Uterus (tissue), 4 donors: ENCODE measurements around the gene XXYLT1. TPM values are rescaled to one million over a fixed set of nuclear protein-coding genes. Genes with fewer than 3 reads are reported as not detected.
A peak's percentile ranks its signal among the peaks of the same experiment; 100 is the strongest.

Source experiments
- DNase-seq, 2 donors: peaks; one replicate each; pipeline ENCODE4 v3.0.0-alpha.2; 2019 to 2020
- H3K27ac ChIP-seq, 2 donors: fragments of 200-600 bp; sonication (generic); 1 replicate in 1 of 2; 2 replicates in 1 of 2; pipeline ENCODE4 v1.5.1; 2016 to 2018
- H3K27me3 ChIP-seq, 2 donors: fragments of 200-600 bp; sonication (generic); one replicate each; pipeline ENCODE4 v1.5.1; 2018 to 2019; ENCODE audit warnings: control low read depth in 1 of 2
- H3K36me3 ChIP-seq, 2 donors: fragments of 200-600 bp; sonication (generic); one replicate each; pipeline ENCODE4 v1.5.1; 2019; ENCODE audit warnings: control low read depth in 1 of 2
- H3K4me1 ChIP-seq, 2 donors: fragments of 200-600 bp; sonication (generic); one replicate each; pipeline ENCODE4 v1.5.1; 2018 to 2019; ENCODE audit warnings: control low read depth in 1 of 2
- H3K4me3 ChIP-seq, 2 donors: fragments of 200-600 bp; sonication (generic); 1 replicate in 1 of 2; 2 replicates in 1 of 2; pipeline ENCODE4 v1.5.1; 2018 to 2019; ENCODE audit warnings: mild to moderate bottlenecking in 1 of 2
- H3K9me3 ChIP-seq, 2 donors: fragments of 200-600 bp; sonication (generic); one replicate each; pipeline ENCODE4 v1.5.1; 2019; ENCODE audit warnings: control low read depth in 1 of 2
- CTCF ChIP-seq, 4 experiments: fragments of 200-600 bp in 2 of 4; fragments of 450-650 bp in 2 of 4; sonication (generic) in 2 of 4; IDR thresholded peaks; one replicate each; pipeline ENCODE4 v1.5.1; 2016 to 2019; ENCODE audit warnings: antibody characterized with exemption in 4 of 4, mild to moderate bottlenecking in 2 of 4, moderate library complexity in 1 of 4
- POLR2A ChIP-seq, 2 donors: fragments of 450-650 bp; IDR thresholded peaks; one replicate each; pipeline ENCODE4 v1.6.1; 2016; ENCODE audit warnings: antibody characterized with exemption in 2 of 2, mild to moderate bottlenecking in 1 of 2, moderate library complexity in 1 of 2
- intact Hi-C: fragments of 100-400 bp; cut with DNase I; formaldehyde crosslinking; loops from one replicate; pipeline ENCODE4 v1.15.1; 2023; ENCODE audit warnings: low total_unique reads
- total RNA-seq, 4 donors: library from RNA; depleted of rRNA in 3 of 4; stranded (reverse); fragments of >200 nt in 3 of 4; gene quantifications; one replicate each; pipeline versions ENCODE4 v1.1.0 to v1.2.4, GENCODE V29; 2014 to 2023
- donor health status: DM: yes; HTN: yes; CAD: no.

The XXYLT1 gene
- total RNA-seq, 4 donors from 2014 or later = 10.6 to 52.5 (median 23.8) TPM

- H3K36me3 ChIP-seq = no peaks in the 10 kb centered on the region
- no peaks in the 10 kb centered on the region for H3K9me3 ChIP-seq
- H3K27ac ChIP-seq = peak overlapping the region; percentile 93 to 95
- DNase-seq = peak; percentile 58 to 66
- H3K27me3 ChIP-seq = no peaks in the 10 kb centered on the region
- intact Hi-C loops = no loop called here
- TF ChIP-seq POLR2A (IDR thresholded peaks at IDR 0.05) = no peak
- H3K4me3 ChIP-seq = peak overlapping the region in 1 of 2 donors; percentile 6
- peaks cover 10 to 20% of the 10 kb centered on the region in 2 donors for H3K4me1 ChIP-seq
Observed at GRCh38 chr3:195209847-195210265, 61.1 kb downstream of the XXYLT1 start.

GRCh38 chr3:195209083-195209846 lies 61.7 kb downstream of the XXYLT1 start:
- peak; percentile 28 to 43 for DNase-seq
- Histone ChIP-seq H3K27me3 (no peaks in the 10 kb centered on the region), H3K4me1 (peaks cover 10 to 20% of the 10 kb centered on the region in 2 donors), H3K36me3 (no peaks in the 10 kb centered on the region), H3K27ac (peak overlapping the region; percentile 93 to 95), H3K4me3 (no peak overlapping the region), H3K9me3 (no peaks in the 10 kb centered on the region)
- intact Hi-C loops = no loop called here
- TF ChIP-seq POLR2A (IDR thresholded peaks at IDR 0.05) (no peak), CTCF (IDR thresholded peaks at IDR 0.05) (no peak)

GRCh38 chr3:195208631-195209030 lies 62.3 kb downstream of the XXYLT1 start:
- H3K9me3 ChIP-seq = no peaks in the 10 kb centered on the region
- no peak overlapping the region for H3K4me3 ChIP-seq
- intact Hi-C loops = no loop called here
- peaks cover 10 to 20% of the 10 kb centered on the region in 2 donors for H3K4me1 ChIP-seq
- H3K27ac ChIP-seq = peak overlapping the region; percentile 93 to 95
- H3K27me3 ChIP-seq = no peaks in the 10 kb centered on the region
- TF ChIP-seq CTCF (IDR thresholded peaks at IDR 0.05) (no peak), POLR2A (IDR thresholded peaks at IDR 0.05) (no peak)
- peak; percentile 11 to 15 for DNase-seq
- no peaks in the 10 kb centered on the region for H3K36me3 ChIP-seq

- peak; percentile 11 to 13 for DNase-seq
- Histone ChIP-seq H3K27ac (peak overlapping the region; percentile 93 to 95), H3K27me3 (no peaks in the 10 kb centered on the region), H3K9me3 (no peaks in the 10 kb centered on the region), H3K4me3 (no peak overlapping the region), H3K4me1 (peaks cover 10 to 20% of the 10 kb centered on the region in 2 donors), H3K36me3 (no peaks in the 10 kb centered on the region)
- TF ChIP-seq POLR2A (IDR thresholded peaks at IDR 0.05) = no peak
- no peak for TF ChIP-seq CTCF (IDR thresholded peaks at IDR 0.05)
- intact Hi-C loops = no loop called here
Observed at GRCh38 chr3:195208183-195208582, 62.8 kb downstream of the XXYLT1 start.

- H3K9me3 ChIP-seq = no peaks in the 10 kb centered on the region
- H3K36me3 ChIP-seq = no peaks in the 10 kb centered on the region
- peaks cover 10 to 20% of the 10 kb centered on the region in 2 donors for H3K4me1 ChIP-seq
- TF ChIP-seq CTCF (IDR thresholded peaks at IDR 0.05) = no peak
- TF ChIP-seq POLR2A (IDR thresholded peaks at IDR 0.05) = no peak
- peak overlapping the region; percentile 93 to 95 for H3K27ac ChIP-seq
- H3K4me3 ChIP-seq = no peak overlapping the region
- H3K27me3 ChIP-seq = no peaks in the 10 kb centered on the region
- intact Hi-C loops = no loop called here
- DNase-seq = peak; percentile 18 to 27
Observed at GRCh38 chr3:195207731-195208130, 63.2 kb downstream of the XXYLT1 start.
